B cell (primary cell): ENCODE data around the gene PRXL2A. TPM values are rescaled to one million over a fixed set of nuclear protein-coding genes. Genes with fewer than 3 reads are reported as not detected.

Experiments used
- ATAC-seq: fragments of 200-7000 bp; cut with Tn5 transposase; one replicate; pipeline ENCODE4 v1.10.0; 2021; ENCODE audit warnings: low read depth, mild to moderate bottlenecking, moderate number of reproducible peaks, moderate library complexity
- CTCF ChIA-PET: fragments of 350-600 bp; sonication (Branson Sonifier 250); formaldehyde crosslinking; loops from one replicate; lab custom pipeline; 2021; ENCODE audit warnings: antibody characterized with exemption, inconsistent platforms; lab: Charles Lee
- POLR2A ChIA-PET: fragments of 350-600 bp; sonication (Branson Sonifier 250); formaldehyde crosslinking; loops from one replicate; lab custom pipeline; 2021; ENCODE audit warnings: antibody characterized with exemption; lab: Charles Lee
- DNase-seq: peaks from one replicate; pipeline ENCODE4 v3.0.0; 2013
- H2AFZ ChIP-seq: 2 replicates; pipeline ENCODE4 v1.6.1; 2012; ENCODE audit warnings: mild to moderate bottlenecking, low read depth, low read length; ENCODE audit not compliant: insufficient read depth, poor library complexity, severe bottlenecking
- H3K27ac ChIP-seq, 2 donors: 1 replicate in 1 of 2; 2 replicates in 1 of 2; pipeline ENCODE4 v1.5.1; 2012 to 2013; ENCODE audit warnings: low read length in 2 of 2, mild to moderate bottlenecking in 2 of 2, moderate library complexity in 1 of 2
- H3K27me3 ChIP-seq, 4 experiments: fragments of 200-600 bp in 1 of 4; sonication (generic) in 1 of 4; replicated peaks in 1 of 4; 1 replicate in 2 of 4; 2 replicates in 2 of 4; pipeline versions ENCODE4 v1.6.1 to v1.7.0; 2013 to 2016; ENCODE audit warnings: low read length in 3 of 4, mild to moderate bottlenecking in 2 of 4, mixed read lengths in 1 of 4, moderate library complexity in 1 of 4; ENCODE audit not compliant: insufficient read depth in 4 of 4, control insufficient read depth in 3 of 4; ENCODE audit errors: control extremely low read depth in 1 of 4
- H3K36me3 ChIP-seq, 2 experiments: replicated peaks in 1 of 2; 1 replicate in 1 of 2; 2 replicates in 1 of 2; pipeline versions ENCODE4 v1.6.1 to v1.7.1; 2013; ENCODE audit warnings: low read length in 1 of 2; ENCODE audit not compliant: insufficient read depth in 2 of 2, control insufficient read depth in 1 of 2; ENCODE audit errors: control extremely low read depth in 1 of 2, extremely low read depth in 1 of 2
- H3K4me1 ChIP-seq, 2 donors: fragments of 200-600 bp in 1 of 2; sonication (generic) in 1 of 2; 1 replicate in 1 of 2; 2 replicates in 1 of 2; pipeline versions ENCODE4 v1.5.1 to v1.6.1; 2013 to 2017; ENCODE audit warnings: low read length in 2 of 2; ENCODE audit not compliant: control insufficient read depth in 2 of 2, insufficient read depth in 2 of 2
- H3K4me2 ChIP-seq: replicated peaks from 2 replicates; pipeline ENCODE3; 2012; ENCODE audit warnings: mild to moderate bottlenecking, low read depth, low read length; ENCODE audit not compliant: poor library complexity, severe bottlenecking
- H3K4me3 ChIP-seq, 5 experiments: fragments of 200-600 bp in 1 of 5; sonication (generic) in 1 of 5; 1 replicate in 3 of 5; 2 replicates in 2 of 5; pipeline versions ENCODE4 v1.5.1 to v1.7.0; 2011 to 2016; ENCODE audit warnings: low read length in 4 of 5, mild to moderate bottlenecking in 4 of 5, low read depth in 2 of 5, control low read depth in 1 of 5, moderate library complexity in 1 of 5; ENCODE audit not compliant: insufficient read depth in 1 of 5; ENCODE audit errors: control extremely low read depth in 1 of 5, extremely low read depth in 1 of 5
- H3K79me2 ChIP-seq: fragments of 200-600 bp; sonication (generic); one replicate; pipeline ENCODE4 v1.6.0; 2016; ENCODE audit warnings: low read length; ENCODE audit not compliant: control insufficient read depth, insufficient read depth
- H3K9ac ChIP-seq: fragments of 200-600 bp; sonication (generic); 2 replicates; pipeline ENCODE4 v1.6.1; 2017; ENCODE audit warnings: mild to moderate bottlenecking, low read length, moderate library complexity
- H3K9me3 ChIP-seq, 3 donors: one replicate each; pipeline versions ENCODE4 v1.6.1 to v1.7.1; 2013; ENCODE audit warnings: low read length in 2 of 3; ENCODE audit not compliant: control insufficient read depth in 2 of 3, insufficient read depth in 1 of 3; ENCODE audit errors: control extremely low read depth in 1 of 3
- H4K20me1 ChIP-seq: 2 replicates; pipeline ENCODE4 v1.6.0; 2012; ENCODE audit warnings: mild to moderate bottlenecking, low read length; ENCODE audit not compliant: insufficient read depth, control insufficient read depth, poor library complexity, severe bottlenecking
- H3K27ac Mint-ChIP-seq: one replicate; pipeline ENCODE4 v1.8.0; 2021; ENCODE audit warnings: mixed read lengths
- H3K27me3 Mint-ChIP-seq: one replicate; pipeline ENCODE4 v1.8.0; 2021; ENCODE audit warnings: mixed read lengths
- H3K4me1 Mint-ChIP-seq: one replicate; pipeline ENCODE4 v1.8.0; 2021; ENCODE audit warnings: mixed read lengths
- H3K4me3 Mint-ChIP-seq: one replicate; pipeline ENCODE4 v1.8.0; 2021; ENCODE audit warnings: mixed read lengths
- H3K9me3 Mint-ChIP-seq: one replicate; pipeline ENCODE4 v1.8.0; 2022; ENCODE audit warnings: mixed read lengths; ENCODE audit not compliant: insufficient read depth
- EZH2 ChIP-seq: IDR thresholded peaks from 2 replicates; pipeline ENCODE4 v1.6.1; 2012; ENCODE audit warnings: borderline replicate concordance, low read depth, mild to moderate bottlenecking, moderate library complexity, low read length; ENCODE audit not compliant: insufficient read depth, poor library complexity, severe bottlenecking
- WGBS: methylation state at CpG from one replicate; pipeline ENCODE4 v1.1.5; 2013; ENCODE audit warnings: missing lambda C conversion rate; ENCODE audit not compliant: insufficient coverage; 5-methylcytosine and 5-hydroxymethylcytosine counted together
- intact Hi-C: fragments of 100-400 bp; cut with micrococcal nuclease; formaldehyde crosslinking; loops from one replicate; pipeline ENCODE4 v1.10.0; 2022
- polyA plus RNA-seq: library from polyadenylated mRNA; depleted of rRNA; stranded (reverse); fragments of >200 nt; gene quantifications from 2 replicates; pipeline ENCODE4 v1.2.3, GENCODE V29; 2012
- total RNA-seq, 2 donors: library from RNA; stranded (reverse); fragments of 120-200 nt in 1 of 2; gene quantifications; 1 replicate in 1 of 2; 2 replicates in 1 of 2; pipeline versions ENCODE4 v1.2.3 to v1.2.4, GENCODE V29; 2013 to 2022
- TF ChIP-seq, protein P1 (sequence below): fragments of 200-600 bp; IDR thresholded peaks from one replicate; pipeline ENCODE4 v1.8.0; 2022; ENCODE audit warnings: antibody characterized with exemption, mild to moderate bottlenecking

The PRXL2A gene
- total and polyA plus RNA-seq, 2 donors (not counting 1 experiment from before 2014, with no cell fraction given) = 2.8 to 9.4 TPM

DNA sequence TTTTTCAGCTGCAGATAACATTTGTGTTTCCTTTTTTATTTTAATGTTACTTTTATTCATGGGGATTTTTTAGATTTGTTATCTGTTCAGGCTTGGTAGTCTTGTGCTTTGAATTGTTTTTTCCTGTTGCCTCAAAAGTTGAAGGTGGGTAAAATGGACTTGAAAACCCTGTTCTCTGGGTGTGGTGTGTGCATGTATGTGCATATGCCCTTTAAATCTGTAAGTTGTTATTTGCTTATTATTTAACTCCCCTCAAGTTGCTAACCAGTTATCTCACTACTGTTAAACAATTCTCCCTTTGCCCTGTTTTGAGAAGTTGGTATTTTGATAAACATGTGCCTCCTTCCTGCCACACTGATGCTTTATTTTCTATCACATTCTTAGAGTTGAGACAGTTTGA lies 76.3 kb downstream of the PRXL2A start:
- no peak overlapping the region for H3K4me3 Mint-ChIP-seq
- H3K9me3 Mint-ChIP-seq = no peaks in the 10 kb centered on the region
- ATAC-seq = no peak
- H3K27me3 ChIP-seq = no peaks in the 10 kb centered on the region
- intact Hi-C loops = no loop called here
- H3K4me1 Mint-ChIP-seq = peaks cover 50% of the 10 kb centered on the region
- H3K27ac Mint-ChIP-seq = no peak overlapping the region
- H3K4me1 ChIP-seq = peaks cover 8 to 28% of the 10 kb centered on the region in 2 donors
- no peak for DNase-seq
- H4K20me1 ChIP-seq = peaks cover 61% of the 10 kb centered on the region
- ChIA-PET POLR2A (no interaction called here), CTCF (interaction anchor here (2.4 kb wide), 1 partner anchor 21 kb away, joined by 10 read pairs; no protein-coding TSS in a partner anchor)
- H3K79me2 ChIP-seq = peaks cover 75% of the 10 kb centered on the region
- H3K4me2 ChIP-seq = no peak overlapping the region
- no peak overlapping the region for H3K4me3 ChIP-seq
- H3K9ac ChIP-seq = no peak overlapping the region
- TF ChIP-seq EZH2 = no peak
- TF ChIP-seq, protein P1, sequence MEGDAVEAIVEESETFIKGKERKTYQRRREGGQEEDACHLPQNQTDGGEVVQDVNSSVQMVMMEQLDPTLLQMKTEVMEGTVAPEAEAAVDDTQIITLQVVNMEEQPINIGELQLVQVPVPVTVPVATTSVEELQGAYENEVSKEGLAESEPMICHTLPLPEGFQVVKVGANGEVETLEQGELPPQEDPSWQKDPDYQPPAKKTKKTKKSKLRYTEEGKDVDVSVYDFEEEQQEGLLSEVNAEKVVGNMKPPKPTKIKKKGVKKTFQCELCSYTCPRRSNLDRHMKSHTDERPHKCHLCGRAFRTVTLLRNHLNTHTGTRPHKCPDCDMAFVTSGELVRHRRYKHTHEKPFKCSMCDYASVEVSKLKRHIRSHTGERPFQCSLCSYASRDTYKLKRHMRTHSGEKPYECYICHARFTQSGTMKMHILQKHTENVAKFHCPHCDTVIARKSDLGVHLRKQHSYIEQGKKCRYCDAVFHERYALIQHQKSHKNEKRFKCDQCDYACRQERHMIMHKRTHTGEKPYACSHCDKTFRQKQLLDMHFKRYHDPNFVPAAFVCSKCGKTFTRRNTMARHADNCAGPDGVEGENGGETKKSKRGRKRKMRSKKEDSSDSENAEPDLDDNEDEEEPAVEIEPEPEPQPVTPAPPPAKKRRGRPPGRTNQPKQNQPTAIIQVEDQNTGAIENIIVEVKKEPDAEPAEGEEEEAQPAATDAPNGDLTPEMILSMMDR = no peak
- peaks cover 5 to 14% of the 10 kb centered on the region in 2 experiments for H3K36me3 ChIP-seq
- H3K9me3 ChIP-seq = no peaks in the 10 kb centered on the region
- H2AFZ ChIP-seq = no peak overlapping the region
- H3K27me3 Mint-ChIP-seq = no peaks in the 10 kb centered on the region
- H3K27ac ChIP-seq = no peak overlapping the region

DNA sequence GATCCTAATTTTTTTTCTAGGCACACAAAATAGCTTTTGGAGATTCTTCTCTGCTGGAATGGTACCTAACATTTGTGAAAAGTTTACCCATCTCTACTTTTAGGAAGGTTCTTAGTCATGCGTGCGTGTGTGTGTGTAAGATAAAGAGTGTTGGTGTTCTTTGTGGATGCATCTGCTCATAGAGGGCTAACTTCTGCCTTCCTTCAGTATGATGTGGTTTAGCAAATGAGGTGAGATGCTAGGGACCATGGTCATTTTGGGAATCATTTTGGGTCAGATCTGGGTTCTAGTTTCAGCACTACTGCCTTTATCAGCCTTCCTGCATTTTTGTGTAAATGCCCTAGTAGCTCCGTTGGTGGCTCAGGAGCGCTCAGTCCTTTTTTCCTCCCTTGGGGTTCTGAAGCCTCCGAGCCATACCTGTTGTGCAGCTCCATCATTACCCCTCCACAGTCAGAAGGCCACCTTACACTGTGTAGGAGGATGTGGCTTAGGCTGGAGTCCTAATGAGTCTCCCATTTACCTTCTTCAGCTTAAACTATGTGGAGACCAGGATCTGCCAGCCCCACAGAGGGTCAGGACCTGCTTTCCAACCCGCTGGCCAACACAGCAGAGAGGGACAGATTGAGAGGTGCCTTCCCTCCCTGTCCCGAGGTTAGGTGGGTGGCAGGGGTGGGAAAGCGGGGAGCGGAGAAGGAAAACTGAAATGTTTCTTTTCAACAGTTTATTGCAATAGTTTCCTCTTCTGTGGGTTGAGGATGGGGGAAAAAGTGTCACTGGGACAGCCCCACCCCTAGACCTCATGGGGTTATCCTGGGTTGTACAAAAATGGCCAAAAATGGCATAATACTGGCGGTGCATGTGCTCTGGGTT lies 77.0 kb downstream of the PRXL2A start:
- TF ChIP-seq EZH2 = no peak
- TF ChIP-seq, protein P1 = no peak
- Histone ChIP-seq H3K27me3 (no peaks in the 10 kb centered on the region), H3K9me3 (no peaks in the 10 kb centered on the region), H3K9ac (no peak overlapping the region), H3K36me3 (peaks cover 5 to 19% of the 10 kb centered on the region in 2 experiments), H3K27ac (no peak overlapping the region), H3K4me3 (no peak overlapping the region), H2AFZ (no peak overlapping the region), H3K79me2 (peaks cover 81% of the 10 kb centered on the region), H3K4me2 (no peak overlapping the region), H4K20me1 (peaks cover 68% of the 10 kb centered on the region), H3K4me1 (peaks cover 8 to 28% of the 10 kb centered on the region in 2 donors)
- intact Hi-C loops = no loop called here
- no peak for DNase-seq
- H3K27me3 Mint-ChIP-seq = no peaks in the 10 kb centered on the region
- WGBS = 84% methylated on average over 5 of the region's 10 CpGs
- H3K4me1 Mint-ChIP-seq = peaks cover 52% of the 10 kb centered on the region
- H3K9me3 Mint-ChIP-seq = no peaks in the 10 kb centered on the region
- H3K27ac Mint-ChIP-seq = no peak overlapping the region
- POLR2A ChIA-PET = no interaction called here
- H3K4me3 Mint-ChIP-seq = no peak overlapping the region
- no peak for ATAC-seq
- CTCF ChIA-PET = interaction anchor here (2.4 kb wide), 1 partner anchor 20 kb away, joined by 10 read pairs; no protein-coding TSS in a partner anchor
